Thoracic aorta (tissue), 2 donors: Measurements from ENCODE around the gene NOL7. TPM values are rescaled to one million over a fixed set of nuclear protein-coding genes. Genes with fewer than 3 reads are reported as not detected.

ENCODE experiments used
- ATAC-seq: fragments of 150-250 bp; one replicate; pipeline ENCODE4 v1.8.0; 2017; ENCODE audit warnings: low read depth; ENCODE audit not compliant: insufficient number of reproducible peaks, low FRiP score
- DNase-seq: peaks from one replicate; pipeline ENCODE4 v3.0.0-alpha.2; 2020; ENCODE audit warnings: low spot score
- H3K27ac ChIP-seq, 2 donors: fragments of 200-600 bp; sonication (generic); 1 replicate in 1 of 2; 2 replicates in 1 of 2; pipeline ENCODE4 v1.5.1; 2016; ENCODE audit warnings: mild to moderate bottlenecking in 2 of 2, moderate library complexity in 2 of 2
- H3K27me3 ChIP-seq: fragments of 200-600 bp; sonication (generic); replicated peaks from 2 replicates; pipeline ENCODE4 v1.6.0; 2016; ENCODE audit warnings: mild to moderate bottlenecking; ENCODE audit not compliant: insufficient read depth
- H3K36me3 ChIP-seq: fragments of 200-600 bp; sonication (generic); one replicate; pipeline ENCODE4 v1.5.1; 2016
- H3K4me1 ChIP-seq, 2 donors: fragments of 200-600 bp; sonication (generic); 1 replicate in 1 of 2; 2 replicates in 1 of 2; pipeline versions ENCODE4 v1.5.1 to v1.6.0; 2016; ENCODE audit warnings: low read depth in 2 of 2, mild to moderate bottlenecking in 1 of 2; ENCODE audit not compliant: control insufficient read depth in 1 of 2
- H3K4me3 ChIP-seq: fragments of 200-600 bp; sonication (generic); 2 replicates; pipeline ENCODE4 v1.5.1; 2016; ENCODE audit warnings: mild to moderate bottlenecking
- H3K9me3 ChIP-seq: fragments of 200-600 bp; sonication (generic); 2 replicates; pipeline ENCODE4 v1.5.1; 2016
- CTCF ChIP-seq: fragments of 200-600 bp; sonication (generic); IDR thresholded peaks from one replicate; pipeline ENCODE4 v1.5.1; 2019; ENCODE audit warnings: antibody characterized with exemption
- total RNA-seq, 2 donors: library from RNA; depleted of rRNA; stranded (reverse); fragments of >200 nt; gene quantifications; one replicate each; pipeline versions ENCODE4 v1.1.0 to v1.2.3, GENCODE V29; 2016

The NOL7 gene
- total RNA-seq, 2 donors from 2014 or later: 75.3 to 96.0 TPM

GRCh38 chr6:13611715-13612114 lies 3.4 kb upstream of the NOL7 start:
- ATAC-seq (no peak), DNase-seq (no peak)
- Histone ChIP-seq H3K27ac (no peak overlapping the region), H3K36me3 (no peaks in the 10 kb centered on the region), H3K4me3 (no peak overlapping the region), H3K27me3 (no peaks in the 10 kb centered on the region), H3K9me3 (no peaks in the 10 kb centered on the region), H3K4me1 (peaks cover 12 to 16% of the 10 kb centered on the region in 2 donors)
- no peak for TF ChIP-seq CTCF

DNA sequence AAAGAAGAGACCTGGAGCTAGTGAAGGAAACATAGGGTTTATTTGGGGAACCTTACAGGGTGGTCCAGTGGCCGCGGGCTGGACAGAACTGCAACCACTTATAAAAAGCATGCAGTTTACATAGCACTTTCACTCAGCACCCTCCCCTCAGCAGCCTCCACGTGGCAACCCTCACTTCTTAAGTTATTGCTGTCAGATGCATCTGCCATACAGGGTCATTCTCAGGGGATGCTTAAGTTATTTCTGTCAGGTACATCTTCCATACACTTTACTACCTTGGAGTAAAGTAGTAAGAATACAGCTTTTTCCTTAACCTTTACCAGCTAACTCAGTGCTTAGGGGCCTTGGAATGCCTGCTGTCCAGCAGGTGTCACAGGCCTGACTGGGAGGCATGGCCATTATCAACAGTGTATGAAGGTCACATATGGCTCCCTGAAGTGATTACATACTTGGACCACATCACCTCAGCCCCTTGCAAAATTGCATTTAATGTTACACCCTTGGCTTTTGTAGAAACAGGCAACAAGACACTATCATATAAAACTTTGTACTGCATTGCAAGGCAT lies 2.0 kb upstream of the NOL7 start:
- H3K27ac ChIP-seq: no peak overlapping the region
- peaks cover 19 to 27% of the 10 kb centered on the region in 2 donors for H3K4me1 ChIP-seq
- no peak for TF ChIP-seq CTCF
- no peaks in the 10 kb centered on the region for H3K9me3 ChIP-seq
- no peak overlapping the region for H3K4me3 ChIP-seq
- DNase-seq: no peak
- no peaks in the 10 kb centered on the region for H3K27me3 ChIP-seq
- ATAC-seq: no peak
- H3K36me3 ChIP-seq: peaks cover 4% of the 10 kb centered on the region

DNA sequence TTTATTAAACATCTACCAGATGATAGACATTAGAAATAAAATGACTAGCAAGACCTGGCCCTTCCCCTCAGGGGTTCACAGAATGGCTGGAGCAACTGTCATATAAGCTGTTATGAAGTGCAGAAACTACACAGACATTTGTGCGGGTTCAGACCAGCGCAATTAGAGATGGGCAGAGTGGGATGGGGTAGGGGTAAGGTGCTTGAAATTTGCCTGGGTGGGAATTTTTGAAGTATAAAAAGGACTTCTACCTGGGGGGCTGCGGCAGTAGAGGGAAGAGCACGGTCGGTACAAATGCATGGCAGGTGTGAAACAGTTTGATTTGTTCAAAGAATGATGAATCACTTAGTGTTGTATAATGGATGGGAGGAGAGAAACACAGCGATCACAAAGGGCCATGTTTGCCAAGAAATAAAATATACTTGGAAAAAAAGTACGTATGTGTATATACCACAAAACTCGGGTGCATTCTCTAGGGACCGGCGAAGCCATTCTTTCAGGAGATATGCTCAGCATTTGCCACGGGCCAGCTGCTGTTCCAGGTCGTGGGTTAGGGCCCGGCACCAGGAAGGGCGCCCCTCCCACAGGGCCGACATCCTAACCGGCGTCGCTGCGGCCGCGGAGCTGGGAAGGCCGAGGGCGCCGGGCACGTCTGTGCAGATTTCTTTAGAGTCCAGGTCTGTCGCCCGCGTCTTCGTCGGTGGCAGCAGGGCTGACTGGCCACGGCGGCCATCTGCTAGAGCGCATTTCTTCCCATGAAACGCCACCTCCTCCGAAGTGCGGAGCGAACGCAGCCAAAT lies 809 bp upstream of the NOL7 start:
- no peak for TF ChIP-seq CTCF

DNA sequence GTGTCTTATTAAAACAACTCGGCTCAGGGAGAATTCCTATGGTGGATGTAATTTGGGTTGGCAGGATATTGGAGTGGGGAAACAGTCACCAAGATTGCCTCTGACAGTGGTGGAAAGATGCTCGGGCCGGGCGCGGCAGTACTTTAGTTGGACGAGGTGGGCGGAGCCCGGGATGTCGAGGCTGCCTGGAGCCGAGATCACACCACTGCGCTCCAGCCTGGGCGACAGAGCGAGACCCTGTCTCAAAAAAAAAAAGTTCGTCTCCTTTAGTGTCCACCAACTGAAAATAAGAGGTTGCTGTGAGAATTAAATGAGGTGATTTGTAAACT lies 621 bp downstream of the NOL7 start:
- Histone ChIP-seq H3K4me1 (peaks cover 19 to 27% of the 10 kb centered on the region in 2 donors), H3K9me3 (no peaks in the 10 kb centered on the region), H3K36me3 (peaks cover 25% of the 10 kb centered on the region), H3K4me3 (peak overlapping the region; percentile 88), H3K27me3 (no peaks in the 10 kb centered on the region), H3K27ac (peak overlapping the region; percentile 92 to 98)
- ATAC-seq (peak; percentile 47), DNase-seq (no peak)
- no peak for TF ChIP-seq CTCF

More for the DNA sequence above, 809 bp upstream of the NOL7 start:
- Histone ChIP-seq H3K36me3 (peaks cover 13% of the 10 kb centered on the region), H3K4me3 (peak overlapping the region; percentile 88), H3K4me1 (peaks cover 19 to 27% of the 10 kb centered on the region in 2 donors), H3K9me3 (no peaks in the 10 kb centered on the region), H3K27ac (peak overlapping the region; percentile 78 to 92), H3K27me3 (no peaks in the 10 kb centered on the region)
- ATAC-seq: peak; percentile 26
- DNase-seq: peak; percentile 11

DNA sequence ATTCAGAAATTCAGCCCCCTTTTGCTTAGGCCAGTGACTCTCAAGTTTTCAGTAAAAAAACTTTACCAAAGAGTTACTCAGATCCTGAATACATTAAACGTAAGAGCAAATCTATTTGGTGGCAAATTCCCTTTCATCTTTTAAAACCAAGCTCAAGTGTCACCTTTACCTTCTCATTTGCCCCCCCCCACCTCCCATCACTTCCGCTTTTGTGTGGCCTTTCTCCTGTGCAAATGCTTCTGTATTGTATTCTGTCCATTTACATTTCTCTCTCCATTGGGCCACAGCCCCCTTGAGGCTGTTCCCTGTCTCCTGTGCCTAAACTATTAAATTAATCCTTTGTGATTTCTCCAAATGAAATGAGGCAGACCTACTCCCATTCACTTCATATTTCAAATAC lies 1.9 kb downstream of the NOL7 start:
- no peak for ATAC-seq
- Histone ChIP-seq H3K36me3 (peaks cover 38% of the 10 kb centered on the region), H3K27me3 (no peaks in the 10 kb centered on the region), H3K27ac (peak overlapping the region in 1 of 2 donors; percentile 12), H3K4me1 (peaks cover 19 to 27% of the 10 kb centered on the region in 2 donors), H3K4me3 (peak overlapping the region; percentile 88), H3K9me3 (no peaks in the 10 kb centered on the region)
- no peak for TF ChIP-seq CTCF
- DNase-seq: no peak
